Lower leg skin (tissue), 4 donors: ENCODE data around the gene CHM. TPM values are rescaled to one million over a fixed set of nuclear protein-coding genes. Genes with fewer than 3 reads are reported as not detected.
A peak's percentile ranks its signal among the peaks of the same experiment; 100 is the strongest.

Experiments used
- DNase-seq, 2 donors: peaks; one replicate each; pipeline ENCODE4 v3.0.0-alpha.2; 2019; ENCODE audit warnings: low spot score in 2 of 2
- H3K4me3 ChIP-seq: fragments of 200-600 bp; sonication (generic); 2 replicates; pipeline ENCODE4 v1.5.1; 2017; ENCODE audit warnings: mild to moderate bottlenecking, low read depth; ENCODE audit not compliant: poor library complexity, severe bottlenecking
- CTCF ChIP-seq, 3 donors: fragments of 450-650 bp; IDR thresholded peaks; one replicate each; pipeline ENCODE4 v1.5.1; 2016; ENCODE audit warnings: antibody characterized with exemption in 3 of 3, mild to moderate bottlenecking in 3 of 3, moderate library complexity in 2 of 3
- POLR2A ChIP-seq, 2 donors: fragments of 450-650 bp; IDR thresholded peaks; one replicate each; pipeline ENCODE4 v1.6.1; 2016 to 2017; ENCODE audit warnings: antibody characterized with exemption in 2 of 2, mild to moderate bottlenecking in 1 of 2, moderate library complexity in 1 of 2
- WGBS, 2 donors: methylation state at CpG; one replicate each; pipeline ENCODE4 v1.1.5; 2018; 5-methylcytosine and 5-hydroxymethylcytosine counted together
- intact Hi-C: fragments of 100-400 bp; cut with DNase I; formaldehyde crosslinking; loops from one replicate; pipeline ENCODE4 v1.15.0; 2023; ENCODE audit warnings: low total_unique reads
- total RNA-seq, 4 donors: library from RNA; depleted of rRNA; stranded (reverse); fragments of >200 nt; gene quantifications; one replicate each; pipeline ENCODE4 v1.1.0, GENCODE V29; 2016

The CHM gene, protein sequence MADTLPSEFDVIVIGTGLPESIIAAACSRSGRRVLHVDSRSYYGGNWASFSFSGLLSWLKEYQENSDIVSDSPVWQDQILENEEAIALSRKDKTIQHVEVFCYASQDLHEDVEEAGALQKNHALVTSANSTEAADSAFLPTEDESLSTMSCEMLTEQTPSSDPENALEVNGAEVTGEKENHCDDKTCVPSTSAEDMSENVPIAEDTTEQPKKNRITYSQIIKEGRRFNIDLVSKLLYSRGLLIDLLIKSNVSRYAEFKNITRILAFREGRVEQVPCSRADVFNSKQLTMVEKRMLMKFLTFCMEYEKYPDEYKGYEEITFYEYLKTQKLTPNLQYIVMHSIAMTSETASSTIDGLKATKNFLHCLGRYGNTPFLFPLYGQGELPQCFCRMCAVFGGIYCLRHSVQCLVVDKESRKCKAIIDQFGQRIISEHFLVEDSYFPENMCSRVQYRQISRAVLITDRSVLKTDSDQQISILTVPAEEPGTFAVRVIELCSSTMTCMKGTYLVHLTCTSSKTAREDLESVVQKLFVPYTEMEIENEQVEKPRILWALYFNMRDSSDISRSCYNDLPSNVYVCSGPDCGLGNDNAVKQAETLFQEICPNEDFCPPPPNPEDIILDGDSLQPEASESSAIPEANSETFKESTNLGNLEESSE
- total RNA-seq: 10 to 100 TPM in 3 of 4 donors, 1 to 10 TPM in 1; 9.7 to 15.1 (median 12.7) TPM

DNA sequence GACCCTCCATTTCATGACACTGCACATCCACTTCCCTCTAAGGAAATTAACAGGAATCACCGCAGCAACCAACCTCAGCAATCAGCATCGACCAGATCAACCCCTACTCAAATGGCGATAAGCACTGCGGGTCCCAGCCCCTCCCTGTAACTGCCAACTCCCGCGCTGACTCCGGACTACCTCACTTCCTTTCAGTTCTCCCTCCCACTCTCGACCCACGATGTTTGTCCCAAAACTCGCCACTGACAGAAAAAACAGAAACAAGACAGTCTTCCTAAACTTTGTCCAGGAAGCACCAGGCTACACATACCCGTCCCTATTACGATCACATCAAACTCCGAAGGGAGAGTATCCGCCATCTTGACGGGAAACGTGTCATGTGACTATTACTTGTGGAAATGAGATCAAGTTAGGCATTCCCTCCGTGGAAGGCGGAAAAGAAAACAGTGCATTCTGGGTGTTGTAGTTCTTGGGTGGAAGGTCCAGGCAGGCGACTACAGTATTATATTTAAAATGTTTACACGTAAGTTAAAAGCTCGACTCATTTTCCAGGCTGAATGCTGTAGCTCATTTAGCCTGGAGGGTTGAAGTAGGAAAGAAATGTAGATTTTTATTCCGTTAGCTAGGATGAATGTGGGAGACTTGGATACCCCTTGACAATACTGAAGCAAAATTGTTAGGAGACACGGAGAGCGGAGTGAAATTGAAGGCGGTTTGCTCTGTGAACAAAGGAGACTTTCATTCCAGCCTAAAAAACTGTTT is at the start of gene CHM:
CHM (minus strand) TSS at position 385 of the 762 bp plus-strand sequence; CDS start at position 359, 26 bp downstream.
- TF ChIP-seq POLR2A (IDR thresholded peaks at IDR 0.05) (no peak), CTCF (IDR thresholded peaks at IDR 0.05) (no peak)
- DNase-seq: peak; percentile 66 to 90
- peak within 1 kb of the TSS; percentile 36 for H3K4me3 ChIP-seq
- intact Hi-C loops: no loop called here
- WGBS, 2 donors: 1 to 34% methylated on average over 25 of the region's 25 CpGs

GRCh38 chrX:86078650-86079049 is 31.3 kb upstream of the CHM start:
- intact Hi-C loops: no loop called here
- no peak overlapping the region for H3K4me3 ChIP-seq
- 48 to 60% methylated on average over 5 of the region's 5 CpGs for WGBS, 2 donors
- no peak for DNase-seq
- no peak for TF ChIP-seq POLR2A (IDR thresholded peaks at IDR 0.05)
- TF ChIP-seq CTCF (IDR thresholded peaks at IDR 0.05): no peak

DNA sequence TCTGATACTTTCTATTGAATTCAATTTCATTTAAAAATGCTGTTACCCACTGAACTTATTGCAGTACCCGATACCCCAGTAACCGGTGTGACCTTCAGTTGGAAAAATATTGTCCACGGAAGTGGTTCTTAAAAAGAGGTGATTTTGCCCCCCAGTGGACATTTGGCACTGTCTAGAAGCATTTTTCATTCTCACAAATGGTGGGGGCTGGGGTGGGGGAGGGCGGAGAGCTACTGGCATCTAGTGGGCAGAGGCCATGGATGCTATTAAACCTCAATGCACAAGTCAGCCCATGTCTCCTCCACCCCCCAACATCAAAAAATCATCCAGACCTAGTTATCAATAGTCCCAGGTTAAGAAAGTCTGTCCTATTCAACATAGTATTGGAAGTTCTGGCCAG is 19.6 kb upstream of the CHM start:
- intact Hi-C loops: no loop called here
- WGBS, 2 donors: 68 to 80% methylated on average over 4 of the region's 4 CpGs
- no peak overlapping the region for H3K4me3 ChIP-seq
- no peak for DNase-seq
- TF ChIP-seq POLR2A (IDR thresholded peaks at IDR 0.05): no peak
- TF ChIP-seq CTCF (IDR thresholded peaks at IDR 0.05): no peak

- no peak overlapping the region for H3K4me3 ChIP-seq
- WGBS, 2 donors: 73 to 89% methylated on average over 3 of the region's 3 CpGs
- intact Hi-C loops: no loop called here
- no peak for DNase-seq
- no peak for TF ChIP-seq POLR2A (IDR thresholded peaks at IDR 0.05)
- no peak for TF ChIP-seq CTCF (IDR thresholded peaks at IDR 0.05)
Measured at GRCh38 chrX:86061407-86061806, 14.0 kb upstream of the CHM start.

DNA sequence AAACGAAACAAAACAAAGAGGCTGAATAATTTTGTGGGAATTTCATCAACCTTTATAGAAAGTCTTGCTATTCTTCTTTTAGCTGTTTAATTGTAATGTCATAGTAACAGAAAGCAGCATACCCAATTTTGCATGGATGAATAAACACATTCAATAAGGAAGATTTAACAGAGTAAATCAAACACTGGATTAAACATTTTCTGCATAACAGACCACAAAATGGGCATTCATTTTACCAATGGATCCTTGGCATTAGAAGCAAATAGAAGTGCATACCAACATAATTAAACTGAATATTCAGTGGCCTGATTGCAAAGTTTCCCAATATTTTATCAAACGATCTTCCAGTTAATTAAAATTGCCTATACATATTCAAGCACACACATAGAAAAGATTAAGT is 4.4 kb upstream of the CHM start:
- 59 to 80% methylated on average over 2 of the region's 2 CpGs for WGBS, 2 donors
- DNase-seq: no peak
- intact Hi-C loops: no loop called here
- TF ChIP-seq POLR2A (IDR thresholded peaks at IDR 0.05) (no peak), CTCF (IDR thresholded peaks at IDR 0.05) (no peak)
- no peak overlapping the region for H3K4me3 ChIP-seq
